HepG2 (cell line): ENCODE measurements around the gene CDK11B. TPM values are rescaled to one million over a fixed set of nuclear protein-coding genes. Genes with fewer than 3 reads are reported as not detected.
A peak's percentile ranks its signal among the peaks of the same experiment; 100 is the strongest.

Experiments
- ASH2L ChIP-seq: fragments of 300-600, 200-600 bp; sonication (generic); IDR thresholded peaks from 2 replicates; pipeline ENCODE4 v1.7.0; 2017; ENCODE audit warnings: low read depth, mild to moderate bottlenecking, moderate library complexity, mixed read lengths, low read length; ENCODE audit not compliant: insufficient read length
- DNMT1 ChIP-seq: sonication (generic); formaldehyde crosslinking; IDR thresholded peaks from 2 replicates; pipeline ENCODE4 v1.5.1; 2020; ENCODE audit warnings: mild to moderate bottlenecking, missing genetic modification reagents
- GRHL1 ChIP-seq: sonication (generic); formaldehyde crosslinking; conservative IDR thresholded peaks from 2 replicates; pipeline ENCODE4 v1.8.0; 2022; ENCODE audit warnings: missing genetic modification reagents
- KDM5A ChIP-seq: fragments of 200-600 bp; sonication (generic); IDR thresholded peaks from 2 replicates; pipeline ENCODE4 v1.7.0; 2018; ENCODE audit warnings: antibody characterized with exemption, mild to moderate bottlenecking, low read length, borderline replicate concordance
- SETDB1 ChIP-seq: sonication (generic); formaldehyde crosslinking; IDR thresholded peaks from 2 replicates; pipeline ENCODE4 v1.5.1; 2020; ENCODE audit warnings: missing genetic modification reagents, mild to moderate bottlenecking, borderline replicate concordance
- ZNF704 ChIP-seq: sonication (generic); formaldehyde crosslinking; IDR thresholded peaks from 2 replicates; pipeline ENCODE4 v1.8.1; 2023; ENCODE audit warnings: mild to moderate bottlenecking, inconsistent platforms, moderate library complexity, missing genetic modification reagents, borderline replicate concordance
- polyA plus RNA-seq, 8 experiments: library from polyadenylated mRNA; depleted of rRNA in 3 of 8; stranded (reverse) in 7 of 8; unstranded in 1 of 8; fragments of >200 nt; fragmentation: Illumina TruSeq in 4 of 8; extraction: Trizol in 4 of 8; gene quantifications; 2 replicates each; pipeline versions ENCODE4 v1.2.1 to v1.2.3, GENCODE V29; 2011 to 2016; ENCODE audit warnings: low read depth in 4 of 8, missing spikeins in 1 of 8, mixed read lengths in 1 of 8; ENCODE audit not compliant: insufficient read depth in 1 of 8
- total RNA-seq, 5 experiments: library from RNA; depleted of rRNA; stranded (reverse); fragments of >200 nt; fragmentation: Illumina TruSeq; extraction: Trizol; gene quantifications; 2 replicates each; pipeline ENCODE4 v1.2.3, GENCODE V29; 2016; ENCODE audit warnings: low read depth in 1 of 5

Gene CDK11B
- total and polyA plus RNA-seq, 2 of the 13 experiments (the other 11 are each of a cell fraction or from before 2014, with no cell fraction given) = 3.6 to 15.1 TPM

GRCh38 chr1:1616045-1616790, 42.6 kb downstream of the CDK11B start (continued):
- 0 out of 2 replicates have a peak, but pooled peaks have one; percentile 13 for TF ChIP-seq ZNF704
- TF ChIP-seq ASH2L = peak; percentile 5
- no peak for TF ChIP-seq GRHL1 (CRISPR knock-in tag)
- no peak for TF ChIP-seq DNMT1 (CRISPR knock-in tag)
- no peak for TF ChIP-seq SETDB1 (CRISPR knock-in tag)
- TF ChIP-seq KDM5A = 0 out of 2 replicates have a peak, but pooled peaks have one; percentile 8
